ES-I3 (cell line): Measurements from ENCODE around the gene HLA-DQB1.
"Not testable (repeated sequence)": the region's sequence is repeated elsewhere in the genome, so short reads cannot be mapped to it uniquely, and the experiment has no call there.

Experiments used
- H3K36me3 ChIP-seq: 2 replicates; pipeline ENCODE4 v1.6.1; 2013; ENCODE audit warnings: mild to moderate bottlenecking, low read length, control low read depth, moderate library complexity; ENCODE audit not compliant: insufficient read depth
- H3K4me1 ChIP-seq: 2 replicates; pipeline ENCODE4 v1.6.1; 2013; ENCODE audit warnings: mild to moderate bottlenecking, control low read depth, low read length; ENCODE audit not compliant: insufficient read depth
- H3K9ac ChIP-seq: 2 replicates; pipeline ENCODE4 v1.6.1; 2013; ENCODE audit warnings: low read depth, mild to moderate bottlenecking, low read length, moderate library complexity
- H3K9me3 ChIP-seq: 2 replicates; pipeline ENCODE4 v1.6.1; 2013; ENCODE audit warnings: mild to moderate bottlenecking, low read length, moderate library complexity; ENCODE audit not compliant: control insufficient read depth, insufficient read depth

HLA-DQB1 gene

DNA sequence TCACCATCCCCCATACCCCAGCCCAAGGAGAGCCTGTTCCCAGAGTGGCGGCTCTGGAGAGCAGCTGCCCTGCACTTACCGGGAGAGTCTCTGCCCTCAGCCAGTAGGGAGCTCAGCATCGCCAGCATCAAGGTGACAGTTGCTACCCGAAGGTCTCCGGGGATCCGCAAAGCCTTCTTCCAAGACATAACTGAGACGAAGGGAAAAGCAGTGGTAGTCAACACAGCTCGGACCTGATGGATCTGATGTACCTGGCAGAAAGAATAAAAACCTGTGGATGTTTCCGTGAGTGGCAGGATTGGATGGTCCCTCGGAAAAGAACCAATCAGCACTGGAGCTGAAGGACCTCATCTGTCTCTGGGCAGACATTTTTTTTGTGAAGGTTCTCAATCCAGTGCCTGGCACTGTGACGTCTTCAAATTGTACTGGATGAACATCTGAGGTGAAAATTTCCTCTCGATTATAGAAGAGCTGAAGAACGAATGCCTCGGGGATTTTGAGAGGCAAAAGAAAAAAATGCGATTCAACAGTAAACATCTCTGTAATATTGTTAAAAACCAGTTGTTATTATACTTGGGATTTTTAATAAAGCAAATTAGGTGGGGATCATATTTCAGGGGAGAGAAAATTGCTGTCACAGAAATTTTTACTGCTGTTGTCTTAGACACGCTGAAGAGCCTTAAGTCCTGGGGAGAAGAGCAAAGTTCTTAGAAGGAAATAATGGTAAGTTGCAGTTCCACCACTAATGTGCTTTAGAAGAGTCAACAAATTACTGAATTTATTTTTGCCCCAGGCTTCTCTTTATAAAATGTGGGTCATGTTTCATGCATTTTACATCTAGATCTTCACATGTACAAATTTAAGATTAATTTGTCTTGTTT is at the start of gene HLA-DQB1:
TSS of gene HLA-DQB1 (minus strand) at position 238 of the 881 bp plus-strand sequence. CDS start at position 188, 50 bp downstream.
- no peaks in the 10 kb centered on the region for H3K9me3 ChIP-seq
- H3K36me3 ChIP-seq: no peaks in the 10 kb centered on the region
- H3K9ac ChIP-seq: peak within 1 kb of the TSS; percentile 59; the same call in 1 of the 2 replicates
- 0 out of 2 replicates have a peak, but pooled peaks cover 4% of the 10 kb centered on the region for H3K4me1 ChIP-seq

DNA sequence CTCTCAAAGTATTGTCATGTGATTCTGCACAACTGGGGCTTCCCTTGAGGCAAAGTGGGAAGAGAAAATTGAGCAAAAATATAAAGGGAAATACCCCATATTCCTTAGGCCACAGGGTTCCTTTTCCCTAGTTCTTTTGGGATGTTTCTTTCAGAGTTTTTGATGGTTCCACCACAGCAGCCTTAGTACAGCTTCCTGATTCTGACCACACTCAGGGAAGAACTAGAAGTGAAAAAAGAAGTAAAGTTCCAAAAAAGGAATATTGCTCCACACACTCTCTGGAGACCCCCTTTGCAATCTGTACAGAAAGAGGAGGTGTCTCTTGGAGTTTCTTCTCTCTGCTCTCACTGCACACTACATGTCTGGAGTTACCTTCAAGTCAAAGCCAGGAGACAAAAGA is 46.8 kb upstream of the HLA-DQB1 start:
- Histone ChIP-seq H3K36me3 (no peaks in the 10 kb centered on the region), H3K4me1 (no peaks in the 10 kb centered on the region), H3K9ac (no peak overlapping the region), H3K9me3 (no peaks in the 10 kb centered on the region; the same call in 1 of the 2 replicates)

DNA sequence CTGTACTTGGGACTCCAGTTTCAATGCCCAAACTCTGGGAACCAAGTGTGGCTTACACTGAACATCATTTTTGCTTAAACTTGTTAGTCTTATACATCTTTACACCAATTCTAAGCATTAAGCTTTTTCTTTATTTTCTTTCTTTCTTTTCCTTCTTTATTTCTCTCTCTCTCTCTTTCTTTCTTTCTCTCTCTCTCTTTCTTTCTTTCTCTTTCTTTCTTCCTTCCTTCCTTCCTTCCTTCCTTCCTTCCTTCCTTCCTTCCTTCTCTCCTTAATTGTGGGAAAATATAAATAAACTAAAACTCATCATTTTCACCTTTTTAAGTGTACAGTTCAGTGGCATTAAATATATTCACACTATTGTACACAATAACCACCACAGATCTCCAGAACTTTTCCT is 43.2 kb upstream of the HLA-DQB1 start:
- Histone ChIP-seq H3K36me3 (no peaks in the 10 kb centered on the region), H3K9ac (no peak overlapping the region), H3K4me1 (no peaks in the 10 kb centered on the region), H3K9me3 (no peaks in the 10 kb centered on the region; the same call in 1 of the 2 replicates)

DNA sequence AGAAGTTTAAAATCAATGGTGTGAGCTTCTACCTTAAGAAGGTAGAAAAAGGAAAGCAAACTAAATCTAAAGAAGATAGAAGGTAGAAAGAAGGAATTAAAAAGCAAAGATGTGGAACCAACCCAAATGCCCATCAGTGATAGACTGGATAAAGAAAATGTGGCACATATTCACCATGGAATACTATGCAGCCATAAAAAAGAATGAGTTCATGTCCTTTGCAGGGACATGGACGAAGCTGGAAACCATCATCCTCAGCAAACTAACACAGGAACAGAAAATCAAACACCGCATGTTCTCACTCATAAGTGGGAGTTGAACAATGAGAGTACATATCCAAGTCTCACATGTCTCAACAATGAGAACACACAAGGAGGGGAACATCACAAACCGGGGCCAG is 38.7 kb upstream of the HLA-DQB1 start:
- H3K9me3 ChIP-seq, H3K36me3 ChIP-seq, H3K9ac ChIP-seq, H3K4me1 ChIP-seq: not testable (repeated sequence)

DNA sequence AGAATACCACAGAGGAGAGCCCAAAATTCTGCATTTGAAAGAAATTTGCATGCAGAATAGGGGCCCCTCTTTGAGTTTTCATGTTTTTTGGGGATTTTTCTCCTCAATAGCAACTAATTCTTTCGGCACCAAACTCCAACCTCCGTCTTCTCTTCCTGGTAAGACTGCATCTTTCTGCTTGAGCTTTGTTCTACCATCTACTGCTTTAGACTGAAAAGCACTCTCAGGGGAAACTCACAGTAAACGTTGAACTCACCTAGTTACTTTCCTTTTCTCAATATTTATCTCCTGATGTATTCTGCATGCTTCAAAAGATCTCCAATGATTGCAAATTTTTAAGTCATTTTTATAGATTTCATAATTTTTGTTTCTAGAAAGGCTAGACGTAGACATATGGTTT is 36.9 kb upstream of the HLA-DQB1 start:
- Histone ChIP-seq H3K36me3 (no peaks in the 10 kb centered on the region), H3K4me1 (0 out of 2 replicates have a peak, but pooled peaks cover 3% of the 10 kb centered on the region), H3K9me3 (no peaks in the 10 kb centered on the region), H3K9ac (no peak overlapping the region)

DNA sequence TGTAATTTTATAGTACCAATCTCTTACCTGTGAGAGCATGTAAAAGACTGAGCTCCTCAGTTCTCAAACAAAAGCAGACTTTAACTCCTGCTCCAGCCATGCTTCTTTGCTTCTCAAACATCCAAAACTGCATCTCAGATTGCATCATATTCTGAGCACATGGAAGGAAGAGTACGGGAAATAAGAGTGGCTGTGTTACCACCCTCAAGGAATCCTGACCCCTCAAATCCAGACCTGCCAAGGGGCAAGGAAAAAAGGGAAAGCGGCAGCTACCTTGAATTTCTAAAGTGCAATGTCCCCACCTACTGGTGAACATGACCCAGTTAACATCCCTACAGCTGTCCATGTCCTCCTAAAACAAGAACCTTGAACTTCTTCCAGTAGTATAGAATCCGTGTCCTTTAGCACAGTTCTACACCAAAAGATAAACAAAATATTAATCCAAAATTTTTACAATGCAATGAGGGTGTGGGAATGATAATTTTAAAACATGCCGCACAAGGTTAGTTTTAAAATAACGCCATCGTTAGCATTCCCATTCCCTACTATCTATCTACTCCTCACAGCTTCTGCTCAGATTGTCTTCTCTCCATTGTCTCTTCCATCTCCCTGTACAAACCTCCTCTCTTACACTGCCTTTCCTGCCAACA is 34.1 kb upstream of the HLA-DQB1 start:
- no peaks in the 10 kb centered on the region for H3K9me3 ChIP-seq
- no peak overlapping the region for H3K9ac ChIP-seq
- H3K36me3 ChIP-seq: no peaks in the 10 kb centered on the region
- 0 out of 2 replicates have a peak, but pooled peaks cover 3% of the 10 kb centered on the region for H3K4me1 ChIP-seq

DNA sequence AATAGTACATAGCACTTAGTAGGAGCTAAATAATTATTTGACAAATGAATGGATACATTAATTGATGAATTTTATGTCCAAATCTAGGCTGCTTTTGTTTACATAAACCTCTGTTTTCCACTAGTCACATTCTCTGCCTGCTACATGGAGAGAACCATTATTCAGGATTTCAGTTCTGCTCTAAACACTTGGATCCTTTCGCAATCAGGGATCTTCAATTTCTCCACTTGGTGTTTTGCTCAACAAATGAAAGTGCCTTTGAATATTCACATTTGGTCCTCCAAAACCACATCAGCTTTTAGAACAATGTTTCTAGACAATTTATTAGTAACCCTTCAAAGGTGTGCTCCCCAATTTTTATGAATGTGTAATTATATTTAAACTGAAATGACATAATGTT is 30.6 kb upstream of the HLA-DQB1 start:
- H3K36me3 ChIP-seq: no peaks in the 10 kb centered on the region
- no peak overlapping the region for H3K9ac ChIP-seq
- H3K9me3 ChIP-seq: no peaks in the 10 kb centered on the region
- no peaks in the 10 kb centered on the region for H3K4me1 ChIP-seq

DNA sequence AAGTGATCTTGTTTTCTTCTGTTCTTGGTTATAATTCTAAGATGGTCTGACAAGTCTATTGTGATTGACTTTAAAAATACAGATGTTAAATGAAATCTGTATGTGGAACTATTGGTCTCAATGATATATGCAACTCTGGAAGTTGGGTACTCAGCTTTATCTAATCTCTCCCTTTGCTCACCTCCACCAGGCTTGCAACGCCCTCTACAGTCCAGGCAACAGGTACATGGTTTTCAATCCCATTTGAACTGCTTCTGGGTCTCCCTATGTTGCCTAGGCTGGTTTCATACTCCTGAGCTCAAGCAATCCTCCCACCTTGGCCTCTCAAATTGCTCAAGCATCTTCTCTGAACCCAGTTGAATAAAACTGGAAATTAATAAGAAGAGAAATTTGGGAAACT is 25.6 kb upstream of the HLA-DQB1 start:
- Histone ChIP-seq H3K9ac (no peak overlapping the region), H3K36me3 (no peaks in the 10 kb centered on the region), H3K9me3 (no peaks in the 10 kb centered on the region), H3K4me1 (no peaks in the 10 kb centered on the region)

DNA sequence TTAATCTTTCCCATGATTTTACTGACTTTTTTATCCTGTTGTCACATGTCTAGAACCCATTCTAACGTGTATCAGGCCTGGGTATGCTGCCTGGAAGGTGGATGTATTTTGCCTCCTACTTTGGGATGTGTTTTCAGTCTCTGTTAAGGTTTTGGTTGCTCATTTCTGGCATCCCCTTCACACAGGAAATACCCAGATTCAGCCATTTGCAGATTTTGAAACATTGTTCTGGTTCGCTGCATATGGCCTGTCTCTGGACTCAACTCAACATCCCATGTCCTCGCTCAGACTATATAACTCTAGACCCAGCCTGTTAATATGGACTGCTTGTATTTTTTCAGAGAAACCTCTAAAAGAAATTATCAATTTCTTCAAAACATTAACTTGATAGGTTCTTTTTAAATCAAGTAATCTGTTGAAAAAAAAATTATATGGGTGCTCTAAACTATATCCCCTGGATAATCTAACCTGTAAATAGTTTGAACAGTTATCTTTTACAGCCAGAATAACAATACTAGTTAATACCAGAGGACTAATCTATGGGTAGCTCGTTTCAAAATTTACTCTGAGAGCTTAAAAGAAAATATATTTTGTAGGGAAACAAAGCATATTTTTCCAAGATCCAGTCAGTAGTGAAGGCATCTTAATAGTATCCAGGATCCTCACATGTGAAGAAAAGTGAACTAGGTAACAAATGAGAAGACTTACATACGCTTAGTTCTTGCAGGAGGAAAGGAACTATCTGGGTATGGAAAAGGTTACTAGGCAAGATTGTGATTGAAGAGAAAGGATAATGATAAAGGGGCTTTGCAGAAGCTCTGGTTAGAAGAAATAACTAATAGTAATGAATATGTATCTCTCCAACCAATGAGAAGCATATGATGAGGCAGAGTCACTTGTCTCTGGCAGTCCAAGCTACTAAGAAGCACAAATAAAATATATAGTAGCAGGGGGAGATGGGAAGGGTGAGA is 23.4 kb upstream of the HLA-DQB1 start:
- Histone ChIP-seq H3K36me3 (no peaks in the 10 kb centered on the region), H3K4me1 (no peaks in the 10 kb centered on the region), H3K9ac (no peak overlapping the region), H3K9me3 (no peaks in the 10 kb centered on the region)

DNA sequence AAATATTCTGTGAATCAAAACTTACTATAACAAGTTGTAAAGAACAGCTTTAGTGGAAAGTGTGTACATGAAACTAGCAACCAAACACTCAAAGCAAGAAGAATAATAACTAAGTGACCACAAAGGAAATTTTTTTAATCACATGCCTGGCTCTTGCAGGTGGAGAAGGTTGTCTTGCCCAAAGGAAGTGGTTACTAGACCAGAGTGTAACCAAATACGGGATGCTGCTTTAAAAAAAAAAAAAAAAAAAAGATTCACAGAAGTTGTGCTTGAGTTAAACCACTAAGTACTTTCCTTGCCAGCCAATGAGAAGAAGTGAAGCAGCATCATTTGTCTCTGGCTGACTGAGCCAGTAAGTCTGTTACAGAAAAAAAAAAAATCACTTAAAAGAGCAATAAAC is 19.1 kb upstream of the HLA-DQB1 start:
- no peaks in the 10 kb centered on the region for H3K4me1 ChIP-seq
- H3K9ac ChIP-seq: no peak overlapping the region
- H3K9me3 ChIP-seq: no peaks in the 10 kb centered on the region
- H3K36me3 ChIP-seq: no peaks in the 10 kb centered on the region

DNA sequence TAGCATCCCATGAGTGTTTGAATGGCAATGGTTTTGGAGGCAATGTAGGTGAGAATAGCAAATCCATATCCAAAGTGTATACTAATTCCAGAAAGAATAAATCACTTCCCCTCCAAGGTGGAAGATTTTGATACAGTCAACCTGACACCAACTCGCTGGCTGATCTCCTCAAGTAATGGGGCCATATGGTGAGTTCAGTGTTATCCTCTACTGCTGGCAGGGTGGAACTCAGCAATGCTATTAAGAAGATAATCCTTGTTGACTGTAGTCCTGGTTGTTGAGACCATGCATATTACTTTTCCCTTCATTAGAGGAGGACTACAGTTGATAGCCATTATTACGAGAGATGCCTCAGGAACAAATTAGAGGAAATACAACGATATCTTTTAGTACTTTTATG is 17.8 kb upstream of the HLA-DQB1 start:
- no peaks in the 10 kb centered on the region for H3K4me1 ChIP-seq
- H3K36me3 ChIP-seq: no peaks in the 10 kb centered on the region
- no peaks in the 10 kb centered on the region for H3K9me3 ChIP-seq
- H3K9ac ChIP-seq: no peak overlapping the region

DNA sequence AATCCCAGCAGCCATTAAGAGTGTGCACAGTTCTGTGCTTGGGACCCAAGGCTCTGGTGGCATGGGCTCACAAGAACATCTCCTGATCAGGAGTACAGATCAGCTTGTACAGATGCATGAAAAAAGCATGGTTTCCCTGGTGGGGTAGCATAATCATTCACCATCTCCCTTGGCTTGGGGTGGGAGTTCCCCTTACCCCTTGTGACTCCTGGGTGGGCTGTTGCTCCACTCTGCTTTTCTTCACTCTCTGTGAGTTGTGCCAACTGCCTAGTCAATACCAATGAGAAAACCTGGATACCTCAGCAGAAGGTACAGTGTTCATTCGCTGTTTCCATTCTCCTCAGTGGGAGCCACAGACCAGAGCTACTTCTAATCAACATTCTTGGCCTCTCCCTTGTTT is 13.6 kb upstream of the HLA-DQB1 start:
- Histone ChIP-seq H3K4me1 (no peaks in the 10 kb centered on the region), H3K36me3 (no peaks in the 10 kb centered on the region), H3K9me3 (peaks cover 6% of the 10 kb centered on the region), H3K9ac (no peak overlapping the region)

DNA sequence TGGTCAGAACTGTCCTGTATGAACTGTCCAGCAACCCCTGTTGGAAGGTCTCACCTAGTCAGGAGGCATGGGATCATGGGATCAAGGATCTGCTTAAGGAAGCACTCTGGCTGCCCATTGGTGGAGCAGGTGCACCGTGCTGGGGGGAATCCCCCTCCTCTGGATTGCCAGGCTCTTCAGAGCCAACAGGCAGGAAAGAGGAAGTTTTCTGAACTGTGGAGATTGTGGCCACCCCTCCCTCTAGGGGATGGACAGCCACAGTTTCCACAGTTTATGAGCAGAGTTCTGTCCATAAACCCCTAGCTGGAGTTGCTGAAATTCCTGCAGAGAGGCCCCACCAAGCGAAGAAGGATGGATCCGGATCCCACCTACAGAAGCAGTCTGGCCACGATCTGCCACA is 13.0 kb upstream of the HLA-DQB1 start:
- no peak overlapping the region for H3K9ac ChIP-seq
- H3K9me3 ChIP-seq: peaks cover 6% of the 10 kb centered on the region
- no peaks in the 10 kb centered on the region for H3K4me1 ChIP-seq
- no peaks in the 10 kb centered on the region for H3K36me3 ChIP-seq

DNA sequence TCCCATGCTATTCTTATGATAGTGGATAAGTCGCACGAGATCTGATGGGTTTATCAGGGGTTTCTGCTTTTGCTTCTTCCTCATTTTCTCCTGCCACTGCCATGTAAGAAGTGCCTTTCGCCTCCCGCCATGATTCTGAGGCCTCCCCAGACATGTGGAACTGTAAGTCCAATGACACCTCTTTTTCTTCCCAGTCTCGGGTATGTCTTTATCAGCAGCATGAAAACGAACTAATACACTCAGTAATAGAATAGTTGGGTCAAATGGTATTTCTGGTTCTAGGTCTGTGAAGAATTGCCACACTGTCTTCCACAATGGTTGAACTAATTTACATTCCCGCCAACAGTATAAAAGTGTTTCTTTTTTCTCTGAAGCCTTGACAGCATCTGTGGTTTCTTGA is 7.7 kb upstream of the HLA-DQB1 start:
- H3K4me1 ChIP-seq, H3K9ac ChIP-seq: not testable (repeated sequence)

More for the DNA sequence above, 7.7 kb upstream of the HLA-DQB1 start:
- not testable (repeated sequence) for H3K9me3 ChIP-seq, H3K36me3 ChIP-seq
